GM19238 (cell line): ENCODE data around the gene MAST4.
A peak's percentile ranks its signal among the peaks of the same experiment; 100 is the strongest.

Source experiments
- DNase-seq: peaks from one replicate; pipeline ENCODE4 v3.0.0; 2011; ENCODE audit warnings: low spot score; ENCODE audit not compliant: insufficient read length

MAST4 gene

GRCh38 chr5:67201897-67202549 is 605.8 kb downstream of the MAST4 start:
- DNase-seq: no peak

GRCh38 chr5:67202828-67203227 is 606.6 kb downstream of the MAST4 start:
- no peak for DNase-seq

DNA sequence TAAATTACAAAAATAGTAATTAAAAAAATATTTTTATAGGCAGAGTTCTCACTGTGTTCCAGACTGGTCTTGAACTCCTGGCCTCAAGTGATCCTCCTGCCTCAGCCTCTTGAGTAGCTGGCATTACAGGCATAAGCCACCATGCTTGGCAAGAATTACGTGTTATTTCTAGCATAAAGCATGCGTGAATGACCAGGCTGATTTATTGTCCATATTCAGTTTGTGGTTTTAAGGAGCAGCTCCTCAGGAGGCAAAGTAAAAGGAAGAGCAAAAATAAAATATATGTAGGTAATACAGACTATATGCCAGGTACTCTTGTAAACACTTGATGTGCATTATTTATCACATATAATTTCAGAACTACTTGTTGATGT is 607.5 kb downstream of the MAST4 start:
- no peak for DNase-seq

DNA sequence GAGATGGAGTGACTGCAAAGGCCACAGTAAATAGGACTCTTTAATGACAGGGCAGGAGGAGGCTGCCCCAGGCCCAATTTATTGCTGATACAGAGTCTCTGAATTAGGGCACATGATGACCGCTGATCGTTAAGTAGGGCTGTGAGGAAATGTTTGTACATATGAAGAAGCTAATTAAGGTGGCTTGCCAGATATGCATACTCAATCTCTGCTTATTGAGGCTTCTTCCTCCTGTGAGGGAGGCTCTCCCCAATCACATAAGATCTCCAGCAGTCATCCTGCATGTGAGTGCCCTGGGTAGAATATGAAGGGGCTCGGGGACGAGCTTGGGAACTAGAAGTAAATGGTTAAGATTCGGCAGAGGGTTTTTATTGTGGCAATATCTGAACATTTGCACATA is 608.6 kb downstream of the MAST4 start:
- no peak for DNase-seq

GRCh38 chr5:67205981-67206380 is 609.8 kb downstream of the MAST4 start:
- no peak for DNase-seq

GRCh38 chr5:67206461-67206860 is 610.3 kb downstream of the MAST4 start:
- DNase-seq: no peak

- DNase-seq: peak; percentile 52
These were observed 610.7 kb downstream of the MAST4 start for GRCh38 chr5:67206929-67207328.

DNA sequence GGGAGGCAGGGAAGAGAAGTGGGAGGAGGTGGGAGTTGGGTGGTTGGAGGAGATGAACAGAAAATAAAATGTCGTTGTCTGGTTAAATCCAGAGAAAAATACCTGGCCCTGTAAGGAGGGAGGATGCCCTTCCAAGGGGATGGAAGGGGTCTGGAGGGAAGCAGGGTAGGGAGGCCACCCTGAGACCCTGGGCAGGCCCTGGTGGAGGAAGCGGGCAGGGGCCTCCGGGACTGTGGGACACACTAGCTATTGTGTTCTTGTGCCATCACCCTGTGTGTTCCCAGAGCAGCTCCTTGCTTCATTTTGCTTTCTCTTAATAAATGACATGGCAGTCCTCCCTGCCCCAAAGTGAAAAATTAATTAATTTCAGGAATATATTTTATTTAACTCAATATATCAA is 612.2 kb downstream of the MAST4 start:
- DNase-seq: no peak

DNA sequence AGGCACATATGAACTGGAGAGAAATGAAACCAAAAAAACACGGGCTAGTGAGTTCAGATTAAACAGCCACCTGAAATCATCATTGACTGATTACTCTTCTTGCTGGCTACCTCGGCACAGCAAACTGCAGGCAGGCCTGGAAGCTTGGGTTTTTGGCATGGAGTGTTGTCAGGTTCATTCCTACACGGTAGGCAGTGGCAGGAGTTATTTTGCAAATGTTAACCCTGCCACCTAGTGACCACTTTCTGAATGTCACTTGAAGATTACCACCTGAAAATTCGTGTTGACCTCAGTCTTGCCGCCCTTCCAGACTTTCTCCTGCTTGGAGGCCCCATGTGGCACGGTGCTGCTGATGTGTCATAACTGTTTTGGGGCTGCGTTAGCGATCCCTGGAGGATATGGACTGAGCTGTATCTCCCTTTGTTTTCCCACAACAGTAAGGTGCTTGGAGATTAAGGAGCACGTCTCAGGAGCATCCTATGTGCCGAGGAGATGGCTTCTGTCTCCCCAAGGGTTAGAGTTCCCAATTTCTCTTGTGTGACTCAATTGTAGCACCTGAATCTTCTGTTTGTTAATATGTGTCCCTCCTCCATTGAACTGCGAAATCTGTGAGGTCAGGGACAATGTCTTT is 613.1 kb downstream of the MAST4 start:
- DNase-seq: peak; percentile 45

DNA sequence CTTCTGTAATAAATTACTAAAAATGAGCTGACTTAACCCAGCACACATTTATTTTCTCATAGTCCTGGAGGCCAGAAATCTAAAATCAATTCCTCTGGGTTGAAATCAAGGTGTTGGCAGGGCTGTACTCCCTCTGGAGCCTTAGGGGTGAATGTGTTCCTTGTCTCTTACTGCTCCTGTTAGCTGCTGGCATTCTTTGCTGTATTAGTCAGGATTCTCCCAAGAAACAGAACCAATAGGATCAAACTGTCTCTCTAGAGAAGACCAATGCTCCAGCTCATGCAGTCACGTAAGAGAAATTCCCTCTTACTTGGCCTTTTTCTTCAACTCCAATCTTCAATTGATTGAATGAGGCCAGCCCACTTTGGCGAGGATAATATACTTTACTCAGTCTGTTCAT is 615.7 kb downstream of the MAST4 start:
- DNase-seq: no peak

GRCh38 chr5:67214036-67214435 is 617.8 kb downstream of the MAST4 start:
- no peak for DNase-seq

- DNase-seq: no peak
These were observed 618.7 kb downstream of the MAST4 start for GRCh38 chr5:67214707-67215447.

DNA sequence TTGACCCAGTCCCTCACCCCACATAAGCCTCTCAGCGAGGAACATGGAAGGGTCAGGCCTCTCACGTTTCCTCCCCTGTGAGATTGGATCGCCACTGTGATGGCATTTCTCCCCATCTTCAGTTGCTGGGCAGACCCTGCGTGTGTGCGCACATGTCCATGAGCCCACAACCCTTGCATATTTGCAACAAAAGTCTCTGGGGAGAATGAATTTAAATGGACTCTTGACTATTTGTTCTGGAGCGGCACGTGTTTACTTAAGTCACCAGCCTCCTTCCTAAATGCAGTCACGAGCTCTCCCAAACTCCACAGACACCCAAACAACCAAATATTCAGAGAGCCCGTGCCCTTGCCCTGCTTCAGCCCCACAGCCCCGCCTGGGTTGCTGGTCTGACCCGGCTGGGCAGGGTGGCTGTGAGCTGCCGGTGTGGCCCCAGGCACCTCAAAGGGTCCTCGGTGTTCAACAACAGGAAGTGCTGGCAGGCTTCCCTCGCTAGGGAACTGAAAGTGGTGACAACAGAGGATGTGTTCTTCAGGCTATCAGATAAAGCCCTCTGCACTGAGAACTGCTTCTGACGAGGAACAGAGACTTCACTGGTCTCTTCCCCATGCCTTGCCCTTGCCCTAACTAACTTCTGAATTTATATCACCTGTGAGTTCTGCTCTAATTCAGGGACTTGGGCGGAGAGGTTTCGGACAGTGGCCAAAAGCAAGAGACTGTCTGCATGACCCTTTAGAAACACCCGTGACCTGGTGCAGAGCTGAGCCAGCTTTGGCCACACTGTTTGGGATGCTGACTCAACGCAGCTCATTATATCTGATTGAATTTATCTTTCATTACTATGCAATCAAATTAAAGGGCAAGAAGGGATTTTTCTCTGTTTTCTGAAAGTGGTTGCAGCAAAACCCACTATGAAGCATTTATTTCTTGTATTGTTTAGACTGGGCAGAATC is 619.6 kb downstream of the MAST4 start:
- peak; percentile 63 for DNase-seq

DNA sequence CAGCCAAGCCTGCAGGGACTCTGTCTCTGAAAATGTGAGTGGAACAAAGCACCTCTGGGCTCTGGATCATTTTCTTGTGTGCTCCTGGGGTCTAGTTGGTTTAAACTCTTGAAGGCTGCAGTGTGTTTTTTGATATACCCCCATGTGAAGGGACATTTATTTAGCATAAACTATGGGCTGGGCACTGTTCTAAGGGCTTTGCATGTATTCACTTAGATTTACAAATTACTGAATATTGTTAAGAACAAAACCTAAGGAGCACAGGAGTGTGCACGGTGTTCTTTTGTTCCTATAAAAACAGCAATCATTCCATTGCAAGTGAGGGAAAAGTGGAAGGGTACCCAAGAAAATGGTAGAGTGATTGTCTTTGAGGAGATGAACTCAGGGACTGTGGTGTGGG is 620.4 kb downstream of the MAST4 start:
- DNase-seq: no peak
